PC-3 (cell line): ENCODE data around the gene CREB3L4.

Experiments
- EZH2 ChIP-seq: fragments of 300-600 bp; sonication (generic); IDR thresholded peaks from one replicate; pipeline ENCODE4 v1.6.1; 2017; ENCODE audit warnings: antibody characterized with exemption, mild to moderate bottlenecking, low read length; ENCODE audit not compliant: unreplicated experiment
- EZH2phosphoT487 ChIP-seq: fragments of 300-600 bp; sonication (generic); IDR thresholded peaks from 2 replicates; pipeline ENCODE4 v1.6.1; 2018; ENCODE audit warnings: mild to moderate bottlenecking, antibody characterized with exemption, low read length, borderline replicate concordance
- TF ChIP-seq, protein P1 (sequence below): fragments of 300-600 bp; sonication (generic); conservative IDR thresholded peaks from 2 replicates; pipeline ENCODE4 v1.5.1; 2017; ENCODE audit warnings: antibody characterized with exemption, low read depth, mild to moderate bottlenecking, low read length

DNA sequence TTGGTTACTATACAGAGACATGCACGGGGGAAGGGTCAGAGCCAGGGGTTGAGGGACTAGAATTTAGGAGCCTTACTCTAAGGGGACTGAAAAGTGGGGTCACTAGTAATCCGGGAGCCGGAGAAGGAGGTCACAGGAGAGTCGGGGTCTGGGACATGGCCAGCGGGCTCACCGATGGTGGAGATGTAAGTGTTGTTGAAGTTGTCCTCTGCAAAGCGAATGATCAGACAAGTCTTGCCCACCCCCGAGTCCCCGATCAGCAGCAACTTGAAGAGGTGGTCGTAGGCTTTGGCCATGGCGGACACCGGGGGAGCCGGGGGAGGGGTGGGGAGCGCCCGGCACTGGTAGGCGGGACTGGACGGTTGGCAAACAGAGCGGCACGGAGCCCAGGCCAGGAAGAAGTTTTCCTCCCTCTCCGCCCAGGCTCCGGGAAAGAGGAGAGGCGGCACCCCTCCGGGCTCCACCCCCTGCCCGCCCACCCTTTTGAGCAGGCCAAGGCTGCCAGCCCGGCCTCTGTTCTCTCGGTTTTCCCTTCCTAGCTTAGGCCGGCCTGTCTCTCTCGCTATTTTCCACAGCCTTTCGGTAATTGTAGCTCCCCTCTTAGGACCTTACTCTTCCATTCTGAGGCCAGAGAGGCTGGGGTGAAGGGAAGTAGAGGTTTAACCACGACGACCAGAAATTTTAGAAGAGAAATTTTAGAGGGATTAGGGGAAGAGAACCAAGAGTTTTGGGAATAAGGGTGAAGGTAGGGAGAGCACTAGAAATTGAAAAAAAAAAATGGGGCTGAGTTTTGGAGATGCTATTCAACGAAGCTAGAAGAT, 18.4 kb downstream of the CREB3L4 start, which contains the start of gene RAB13:
- TF ChIP-seq, protein P1, sequence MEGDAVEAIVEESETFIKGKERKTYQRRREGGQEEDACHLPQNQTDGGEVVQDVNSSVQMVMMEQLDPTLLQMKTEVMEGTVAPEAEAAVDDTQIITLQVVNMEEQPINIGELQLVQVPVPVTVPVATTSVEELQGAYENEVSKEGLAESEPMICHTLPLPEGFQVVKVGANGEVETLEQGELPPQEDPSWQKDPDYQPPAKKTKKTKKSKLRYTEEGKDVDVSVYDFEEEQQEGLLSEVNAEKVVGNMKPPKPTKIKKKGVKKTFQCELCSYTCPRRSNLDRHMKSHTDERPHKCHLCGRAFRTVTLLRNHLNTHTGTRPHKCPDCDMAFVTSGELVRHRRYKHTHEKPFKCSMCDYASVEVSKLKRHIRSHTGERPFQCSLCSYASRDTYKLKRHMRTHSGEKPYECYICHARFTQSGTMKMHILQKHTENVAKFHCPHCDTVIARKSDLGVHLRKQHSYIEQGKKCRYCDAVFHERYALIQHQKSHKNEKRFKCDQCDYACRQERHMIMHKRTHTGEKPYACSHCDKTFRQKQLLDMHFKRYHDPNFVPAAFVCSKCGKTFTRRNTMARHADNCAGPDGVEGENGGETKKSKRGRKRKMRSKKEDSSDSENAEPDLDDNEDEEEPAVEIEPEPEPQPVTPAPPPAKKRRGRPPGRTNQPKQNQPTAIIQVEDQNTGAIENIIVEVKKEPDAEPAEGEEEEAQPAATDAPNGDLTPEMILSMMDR = no peak
- no peak for TF ChIP-seq EZH2
- no peak for TF ChIP-seq EZH2phosphoT487
